Spleen (tissue), 7 donors: ENCODE results near the gene NR1D2.

ENCODE experiments used
- POLR2A ChIP-seq, 3 donors: fragments of 450-650 bp; IDR thresholded peaks; one replicate each; pipeline ENCODE4 v1.5.1; 2017; ENCODE audit warnings: antibody characterized with exemption in 3 of 3, mild to moderate bottlenecking in 1 of 3
- POLR2AphosphoS5 ChIP-seq, 3 donors: sonication (generic); formaldehyde crosslinking; IDR thresholded peaks; one replicate each; pipeline ENCODE4 v1.5.1; 2017; ENCODE audit warnings: antibody characterized with exemption in 3 of 3
- TF ChIP-seq, protein P1 (sequence below), 11 experiments: fragments of 200-600 bp in 7 of 11; fragments of 450-650 bp in 4 of 11; sonication (generic) in 4 of 11; IDR thresholded peaks in 8 of 11; conservative IDR thresholded peaks in 3 of 11; 1 replicate in 7 of 11; 2 replicates in 4 of 11; pipeline versions ENCODE4 v1.4.0 to v1.8.0; 2016 to 2021; ENCODE audit warnings: antibody characterized with exemption in 11 of 11, inconsistent platforms in 4 of 11, mild to moderate bottlenecking in 1 of 11
- donor health status: DM: no; HTN: no; CAD: no; lungs with moderate emphysema.
- donor health status: DM: no; HTN: no; CAD: no.
- donor health status: DM: no; HTN: no; CAD: no.

DNA sequence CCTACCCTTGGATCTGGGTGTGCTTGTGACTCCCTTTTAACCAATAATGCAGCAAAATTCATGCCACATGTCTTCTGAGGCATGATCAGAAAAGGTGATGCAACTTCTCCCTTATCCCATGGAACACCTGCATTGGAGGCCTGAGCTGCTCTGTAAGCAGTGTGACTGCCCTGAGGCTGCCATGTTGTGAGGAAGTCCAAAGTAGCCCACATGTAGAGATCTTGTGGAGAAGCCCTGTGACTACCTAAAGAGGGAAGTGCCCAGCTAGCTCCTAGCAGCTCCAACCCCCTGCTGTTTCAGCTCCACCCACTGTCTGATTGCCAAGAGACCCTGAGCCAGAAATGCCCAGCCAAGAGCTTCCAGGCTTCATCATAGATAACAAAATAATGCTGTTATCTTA, 6.4 kb upstream of the NR1D2 start:
- TF ChIP-seq, protein P1, sequence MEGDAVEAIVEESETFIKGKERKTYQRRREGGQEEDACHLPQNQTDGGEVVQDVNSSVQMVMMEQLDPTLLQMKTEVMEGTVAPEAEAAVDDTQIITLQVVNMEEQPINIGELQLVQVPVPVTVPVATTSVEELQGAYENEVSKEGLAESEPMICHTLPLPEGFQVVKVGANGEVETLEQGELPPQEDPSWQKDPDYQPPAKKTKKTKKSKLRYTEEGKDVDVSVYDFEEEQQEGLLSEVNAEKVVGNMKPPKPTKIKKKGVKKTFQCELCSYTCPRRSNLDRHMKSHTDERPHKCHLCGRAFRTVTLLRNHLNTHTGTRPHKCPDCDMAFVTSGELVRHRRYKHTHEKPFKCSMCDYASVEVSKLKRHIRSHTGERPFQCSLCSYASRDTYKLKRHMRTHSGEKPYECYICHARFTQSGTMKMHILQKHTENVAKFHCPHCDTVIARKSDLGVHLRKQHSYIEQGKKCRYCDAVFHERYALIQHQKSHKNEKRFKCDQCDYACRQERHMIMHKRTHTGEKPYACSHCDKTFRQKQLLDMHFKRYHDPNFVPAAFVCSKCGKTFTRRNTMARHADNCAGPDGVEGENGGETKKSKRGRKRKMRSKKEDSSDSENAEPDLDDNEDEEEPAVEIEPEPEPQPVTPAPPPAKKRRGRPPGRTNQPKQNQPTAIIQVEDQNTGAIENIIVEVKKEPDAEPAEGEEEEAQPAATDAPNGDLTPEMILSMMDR (IDR thresholded peaks at IDR 0.05 in 8 of 11, conservative IDR thresholded peaks at IDR 0.05 in 3 of 11): no peak
- TF ChIP-seq POLR2A (IDR thresholded peaks at IDR 0.05) (no peak), POLR2AphosphoS5 (IDR thresholded peaks at IDR 0.05) (no peak)
